Spleen (tissue), 7 donors: ENCODE measurements around the gene GPAT2.
"Not testable (repeated sequence)": the region's sequence is repeated elsewhere in the genome, so short reads cannot be mapped to it uniquely, and the experiment has no call there.

ENCODE experiments used
- POLR2AphosphoS5 ChIP-seq, 3 donors: sonication (generic); formaldehyde crosslinking; IDR thresholded peaks; one replicate each; pipeline ENCODE4 v1.5.1; 2017; ENCODE audit warnings: antibody characterized with exemption in 3 of 3
- TF ChIP-seq, protein P1 (sequence below), 11 experiments: fragments of 200-600 bp in 7 of 11; fragments of 450-650 bp in 4 of 11; sonication (generic) in 4 of 11; IDR thresholded peaks in 8 of 11; conservative IDR thresholded peaks in 3 of 11; 1 replicate in 7 of 11; 2 replicates in 4 of 11; pipeline versions ENCODE4 v1.4.0 to v1.8.0; 2016 to 2021; ENCODE audit warnings: antibody characterized with exemption in 11 of 11, inconsistent platforms in 4 of 11, mild to moderate bottlenecking in 1 of 11
- donor health status: DM: no; HTN: no; CAD: no; lungs with moderate emphysema.
- donor health status: DM: no; HTN: no; CAD: no.
- donor health status: DM: no; HTN: no; CAD: no.

DNA sequence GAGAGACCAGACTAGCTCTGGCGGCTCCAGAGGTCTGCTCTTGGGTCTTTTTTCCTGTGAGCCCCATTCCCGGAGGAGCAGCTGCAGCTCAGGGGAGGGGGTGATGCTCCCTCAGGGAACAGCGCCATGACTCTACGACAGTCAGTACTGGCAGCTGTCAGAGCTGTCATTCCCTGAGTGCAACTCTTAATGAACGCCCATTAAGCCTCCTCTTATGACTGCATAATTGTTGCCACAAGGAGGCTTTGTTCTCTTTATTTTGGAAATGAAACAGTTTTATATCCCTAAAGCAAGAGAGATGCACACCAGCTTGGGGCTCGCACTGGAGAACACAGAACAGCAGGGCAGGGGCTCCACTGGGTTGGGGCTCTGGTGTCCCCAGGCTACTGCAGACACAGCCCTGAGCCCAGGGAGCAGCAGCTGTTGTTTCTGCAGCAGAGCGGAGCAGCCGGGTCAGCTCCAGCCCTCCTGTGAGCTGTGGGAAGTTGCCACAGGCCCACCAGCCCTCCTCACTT, 37.3 kb upstream of the GPAT2 start:
- TF ChIP-seq, protein P1, sequence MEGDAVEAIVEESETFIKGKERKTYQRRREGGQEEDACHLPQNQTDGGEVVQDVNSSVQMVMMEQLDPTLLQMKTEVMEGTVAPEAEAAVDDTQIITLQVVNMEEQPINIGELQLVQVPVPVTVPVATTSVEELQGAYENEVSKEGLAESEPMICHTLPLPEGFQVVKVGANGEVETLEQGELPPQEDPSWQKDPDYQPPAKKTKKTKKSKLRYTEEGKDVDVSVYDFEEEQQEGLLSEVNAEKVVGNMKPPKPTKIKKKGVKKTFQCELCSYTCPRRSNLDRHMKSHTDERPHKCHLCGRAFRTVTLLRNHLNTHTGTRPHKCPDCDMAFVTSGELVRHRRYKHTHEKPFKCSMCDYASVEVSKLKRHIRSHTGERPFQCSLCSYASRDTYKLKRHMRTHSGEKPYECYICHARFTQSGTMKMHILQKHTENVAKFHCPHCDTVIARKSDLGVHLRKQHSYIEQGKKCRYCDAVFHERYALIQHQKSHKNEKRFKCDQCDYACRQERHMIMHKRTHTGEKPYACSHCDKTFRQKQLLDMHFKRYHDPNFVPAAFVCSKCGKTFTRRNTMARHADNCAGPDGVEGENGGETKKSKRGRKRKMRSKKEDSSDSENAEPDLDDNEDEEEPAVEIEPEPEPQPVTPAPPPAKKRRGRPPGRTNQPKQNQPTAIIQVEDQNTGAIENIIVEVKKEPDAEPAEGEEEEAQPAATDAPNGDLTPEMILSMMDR (IDR thresholded peaks at IDR 0.05 in 8 of 11, conservative IDR thresholded peaks at IDR 0.05 in 3 of 11), result not testable (repeated sequence)
- not testable (repeated sequence) for TF ChIP-seq POLR2AphosphoS5 (IDR thresholded peaks at IDR 0.05)
